Adipocyte (in vitro differentiated cells): ENCODE data around the gene NOC3L.
"Not testable (repeated sequence)": the region's sequence is repeated elsewhere in the genome, so short reads cannot be mapped to it uniquely, and the experiment has no call there.

ENCODE experiments used
- DNase-seq: peaks from one replicate; pipeline ENCODE4 v3.0.0-alpha.2; 2015; ENCODE audit warnings: low read depth
- H3K27me3 ChIP-seq: replicated peaks from 2 replicates; pipeline ENCODE4 v1.7.0; 2013; ENCODE audit warnings: mild to moderate bottlenecking, low read length, moderate library complexity; ENCODE audit not compliant: control insufficient read depth, insufficient read depth
- H3K36me3 ChIP-seq: 2 replicates; pipeline ENCODE4 v1.7.0; 2013; ENCODE audit warnings: low read length, mild to moderate bottlenecking, moderate library complexity; ENCODE audit not compliant: control insufficient read depth, insufficient read depth, severe bottlenecking
- H3K4me1 ChIP-seq: 2 replicates; pipeline ENCODE4 v1.7.0; 2013; ENCODE audit warnings: mild to moderate bottlenecking, low read length, moderate library complexity; ENCODE audit not compliant: control insufficient read depth, insufficient read depth
- H3K4me3 ChIP-seq: 2 replicates; pipeline ENCODE4 v1.7.0; 2013; ENCODE audit warnings: mild to moderate bottlenecking, low read length, moderate library complexity
- H3K9ac ChIP-seq: 2 replicates; pipeline ENCODE4 v1.7.0; 2013; ENCODE audit warnings: mild to moderate bottlenecking, low read length, moderate library complexity
- H3K9me3 ChIP-seq: 2 replicates; pipeline ENCODE4 v1.7.0; 2013; ENCODE audit warnings: mild to moderate bottlenecking, low read length, moderate library complexity; ENCODE audit not compliant: control insufficient read depth

NOC3L gene

GRCh38 chr10:94398762-94399161 is 36.0 kb upstream of the NOC3L start:
- no peaks in the 10 kb centered on the region for H3K4me1 ChIP-seq
- no peaks in the 10 kb centered on the region for H3K9me3 ChIP-seq
- H3K36me3 ChIP-seq = no peaks in the 10 kb centered on the region
- no peak overlapping the region for H3K4me3 ChIP-seq
- DNase-seq = no peak
- H3K27me3 ChIP-seq = no peaks in the 10 kb centered on the region
- H3K9ac ChIP-seq = no peak overlapping the region

GRCh38 chr10:94397549-94398370 is 35.0 kb upstream of the NOC3L start:
- no peaks in the 10 kb centered on the region for H3K27me3 ChIP-seq
- no peaks in the 10 kb centered on the region for H3K9me3 ChIP-seq
- H3K4me3 ChIP-seq = no peak overlapping the region
- no peak overlapping the region for H3K9ac ChIP-seq
- H3K36me3 ChIP-seq = no peaks in the 10 kb centered on the region
- H3K4me1 ChIP-seq = no peaks in the 10 kb centered on the region
- peak; percentile 21 for DNase-seq

GRCh38 chr10:94392117-94392516 is 29.4 kb upstream of the NOC3L start:
- H3K4me3 ChIP-seq, H3K27me3 ChIP-seq, H3K9ac ChIP-seq, H3K9me3 ChIP-seq, H3K4me1 ChIP-seq, DNase-seq, H3K36me3 ChIP-seq: not testable (repeated sequence)

- not testable (repeated sequence) for H3K4me1 ChIP-seq, H3K9ac ChIP-seq, H3K27me3 ChIP-seq, H3K4me3 ChIP-seq, H3K36me3 ChIP-seq, H3K9me3 ChIP-seq, DNase-seq
Observed at GRCh38 chr10:94385733-94386132, 23.0 kb upstream of the NOC3L start.

- no peak overlapping the region for H3K9ac ChIP-seq
- no peaks in the 10 kb centered on the region for H3K36me3 ChIP-seq
- peaks cover 7% of the 10 kb centered on the region for H3K4me1 ChIP-seq
- no peaks in the 10 kb centered on the region for H3K9me3 ChIP-seq
- no peaks in the 10 kb centered on the region for H3K27me3 ChIP-seq
- DNase-seq = no peak
- H3K4me3 ChIP-seq = no peak overlapping the region
Observed at GRCh38 chr10:94383530-94383929, 20.8 kb upstream of the NOC3L start.

- no peak for DNase-seq
- H3K4me1 ChIP-seq = peaks cover 7% of the 10 kb centered on the region
- H3K9ac ChIP-seq = no peak overlapping the region
- H3K36me3 ChIP-seq = no peaks in the 10 kb centered on the region
- H3K9me3 ChIP-seq = no peaks in the 10 kb centered on the region
- H3K4me3 ChIP-seq = no peak overlapping the region
- no peaks in the 10 kb centered on the region for H3K27me3 ChIP-seq
Observed at GRCh38 chr10:94376865-94377264, 14.1 kb upstream of the NOC3L start.

GRCh38 chr10:94375374-94375773 is 12.6 kb upstream of the NOC3L start:
- no peak overlapping the region for H3K9ac ChIP-seq
- DNase-seq = no peak
- H3K9me3 ChIP-seq = no peaks in the 10 kb centered on the region
- no peaks in the 10 kb centered on the region for H3K27me3 ChIP-seq
- no peak overlapping the region for H3K4me3 ChIP-seq
- peaks cover 2% of the 10 kb centered on the region for H3K4me1 ChIP-seq
- H3K36me3 ChIP-seq = no peaks in the 10 kb centered on the region

GRCh38 chr10:94370501-94370900 is 7.8 kb upstream of the NOC3L start:
- Histone ChIP-seq H3K36me3 (no peaks in the 10 kb centered on the region), H3K4me1 (no peaks in the 10 kb centered on the region), H3K9me3 (no peaks in the 10 kb centered on the region), H3K27me3 (no peaks in the 10 kb centered on the region), H3K4me3 (no peak overlapping the region), H3K9ac (no peak overlapping the region)
- DNase-seq = no peak

- H3K36me3 ChIP-seq = no peaks in the 10 kb centered on the region
- H3K9me3 ChIP-seq = no peaks in the 10 kb centered on the region
- no peak for DNase-seq
- H3K9ac ChIP-seq = no peak overlapping the region
- H3K4me1 ChIP-seq = peaks cover 12% of the 10 kb centered on the region
- no peak overlapping the region for H3K4me3 ChIP-seq
- no peaks in the 10 kb centered on the region for H3K27me3 ChIP-seq
Observed at GRCh38 chr10:94366382-94366781, 3.6 kb upstream of the NOC3L start.

GRCh38 chr10:94364482-94364881 is 1.7 kb upstream of the NOC3L start:
- Histone ChIP-seq H3K9me3 (no peaks in the 10 kb centered on the region), H3K9ac (no peak overlapping the region), H3K4me3 (no peak overlapping the region), H3K4me1 (peaks cover 17% of the 10 kb centered on the region), H3K27me3 (no peaks in the 10 kb centered on the region), H3K36me3 (no peaks in the 10 kb centered on the region)
- DNase-seq = no peak

GRCh38 chr10:94363251-94363565 is 469 bp upstream of the NOC3L start:
- peak overlapping the region; percentile 99 for H3K4me3 ChIP-seq
- H3K9me3 ChIP-seq = no peaks in the 10 kb centered on the region
- no peaks in the 10 kb centered on the region for H3K36me3 ChIP-seq
- no peak for DNase-seq
- peaks cover 17% of the 10 kb centered on the region for H3K4me1 ChIP-seq
- peak overlapping the region; percentile 98 for H3K9ac ChIP-seq
- no peaks in the 10 kb centered on the region for H3K27me3 ChIP-seq
